Stimulated activated CD8-positive, alpha-beta memory T cell treated with anti-CD3 and anti-CD28 coated beads, Interleukin-15, amount 100 ng/mL, for 4 hours (primary cell): Measurements from ENCODE around the gene GAPT.
A peak's percentile ranks its signal among the peaks of the same experiment; 100 is the strongest.

ENCODE experiments used
- DNase-seq, 2 donors: peaks; one replicate each; pipeline ENCODE4 v3.0.0-alpha.2; 2020; ENCODE audit warnings: low read depth in 2 of 2

The GAPT gene

GRCh38 chr5:58460732-58461286, 30.4 kb upstream of the GAPT start:
- DNase-seq = peak; percentile 71 to 73

GRCh38 chr5:58462154-58462553, 29.1 kb upstream of the GAPT start:
- no peak for DNase-seq

DNA sequence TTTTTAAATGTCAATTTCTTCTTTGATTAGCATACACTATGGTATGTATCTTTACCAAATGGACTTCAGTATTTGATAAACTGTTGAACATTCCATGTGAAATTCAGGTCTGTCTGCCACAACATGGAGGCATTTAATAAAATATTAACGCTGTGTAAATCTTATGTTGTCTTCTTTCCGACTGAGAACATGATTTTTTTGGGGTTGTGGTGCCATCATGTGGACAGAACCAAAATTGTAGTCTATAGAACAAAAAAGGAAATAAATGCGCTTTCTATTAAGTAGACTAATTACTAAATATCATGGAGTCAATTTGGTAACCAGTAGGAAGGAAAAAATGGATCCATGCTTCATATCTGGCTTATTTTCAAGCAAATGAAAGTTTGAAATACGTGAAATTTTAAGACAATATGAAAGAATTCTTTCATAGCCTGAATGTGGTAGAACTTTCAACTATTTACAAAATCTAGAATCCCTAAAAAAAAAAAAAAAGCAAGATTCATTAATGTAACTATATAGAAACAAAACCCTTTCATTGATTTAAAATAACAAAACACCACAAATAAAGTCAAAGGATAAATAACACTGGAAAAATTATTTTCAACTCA, 28.5 kb upstream of the GAPT start:
- DNase-seq = no peak

DNA sequence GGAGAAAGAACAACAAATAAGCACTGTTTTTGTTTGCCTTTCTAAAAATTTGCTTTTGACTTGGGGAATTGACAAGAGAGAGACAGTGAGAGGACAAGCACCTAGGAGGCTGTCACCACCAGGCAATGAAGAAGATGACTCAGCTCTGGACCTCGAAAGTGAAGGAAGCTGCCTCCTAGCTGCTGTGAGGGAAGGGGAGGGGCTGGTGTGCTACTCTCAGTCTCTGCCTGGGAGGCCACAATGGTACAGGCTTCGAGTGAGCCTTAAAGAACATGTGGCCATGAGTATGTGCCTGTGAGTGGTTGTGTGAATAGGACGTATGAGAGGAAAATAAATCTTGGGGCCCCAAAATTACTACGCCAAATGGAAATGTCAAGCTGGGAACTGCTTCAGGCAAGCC, 24.3 kb upstream of the GAPT start:
- no peak for DNase-seq

DNA sequence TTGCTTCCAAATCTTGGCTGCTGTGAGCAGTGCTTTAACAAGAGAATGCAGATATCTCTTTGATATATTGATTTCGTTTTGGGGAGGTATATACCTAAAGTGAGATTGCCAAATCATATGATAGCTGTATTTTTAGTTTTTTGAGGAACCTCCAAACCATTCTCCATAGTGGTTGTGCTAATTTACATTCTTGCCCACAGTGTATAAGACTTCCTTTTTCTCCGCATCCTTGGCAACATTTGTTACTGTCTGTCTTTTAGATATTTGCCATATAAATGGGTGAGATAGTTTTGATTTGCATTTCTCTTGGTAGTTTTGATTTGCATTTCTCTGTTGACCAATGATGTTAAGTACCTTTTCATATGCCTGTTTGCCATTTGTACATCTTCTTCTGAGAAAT, 21.3 kb upstream of the GAPT start:
- DNase-seq = no peak

GRCh38 chr5:58475404-58475803, 15.8 kb upstream of the GAPT start:
- no peak for DNase-seq

DNA sequence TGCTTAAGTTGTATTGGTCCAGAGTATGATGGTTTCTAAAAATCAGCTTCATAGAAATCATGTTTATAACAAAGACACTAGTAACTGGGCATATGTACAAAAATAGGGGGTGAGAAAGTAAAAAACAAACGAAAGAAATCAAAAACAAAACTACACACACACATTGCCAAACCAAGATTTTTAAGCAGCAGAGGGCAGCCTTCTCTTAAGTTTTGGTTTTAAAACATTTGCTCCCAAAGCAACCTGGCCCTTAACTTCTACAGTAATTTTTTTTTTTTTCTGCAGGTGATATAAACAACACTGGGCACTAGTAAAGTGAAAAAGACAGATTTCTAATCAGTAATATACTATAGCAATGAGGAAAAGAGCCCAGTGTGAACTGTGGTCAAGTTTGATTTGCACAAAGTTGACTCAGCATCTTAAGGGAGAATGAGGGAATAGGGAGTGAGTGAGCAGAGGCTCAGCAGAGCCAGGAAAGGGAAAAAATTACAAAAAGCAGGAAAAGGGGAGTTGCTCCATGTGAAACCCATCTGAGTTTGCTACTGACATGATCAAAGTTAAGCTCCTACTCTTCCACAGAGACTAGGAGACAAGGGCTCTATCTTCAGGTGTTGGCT, 13.4 kb upstream of the GAPT start:
- DNase-seq = no peak

GRCh38 chr5:58481066-58481676, 10.1 kb upstream of the GAPT start:
- DNase-seq = no peak

DNA sequence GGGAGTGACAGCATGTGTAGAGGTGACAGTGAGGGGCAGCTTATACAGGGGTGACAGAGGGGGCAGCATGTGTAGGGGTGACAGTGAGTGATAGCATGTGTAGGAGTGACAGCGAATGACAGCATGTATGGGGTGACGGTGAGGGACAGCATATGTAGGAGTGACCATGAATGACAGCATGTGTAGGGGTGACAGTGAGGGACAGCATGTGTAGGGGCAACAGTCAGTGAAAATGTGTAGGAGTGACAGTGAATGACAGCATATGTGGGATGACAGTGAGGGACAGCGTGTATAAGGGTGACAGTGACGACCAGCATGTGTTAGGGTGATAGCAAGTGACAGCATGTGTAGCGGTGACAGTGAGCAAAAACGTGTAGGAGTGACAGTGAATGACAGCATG, 9.4 kb upstream of the GAPT start:
- no peak for DNase-seq

DNA sequence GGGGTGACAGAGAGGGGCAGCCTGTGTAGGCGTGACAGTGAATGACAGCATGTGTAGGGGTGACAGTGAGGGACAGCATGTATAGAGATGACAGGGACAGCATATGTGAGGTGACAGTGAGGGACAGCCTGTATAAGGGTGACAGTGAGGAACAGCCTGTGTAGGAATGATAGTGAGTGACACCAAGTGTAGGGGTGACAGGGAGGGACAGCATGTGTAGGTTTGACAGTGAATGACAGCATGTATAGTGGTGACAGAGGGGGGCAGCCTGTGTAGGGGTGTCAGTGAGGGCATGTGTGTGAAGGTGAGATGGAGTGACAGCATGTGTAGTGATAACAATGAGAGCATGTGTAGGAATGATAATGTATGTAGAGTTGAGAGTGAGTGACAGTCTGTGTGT, 8.7 kb upstream of the GAPT start:
- no peak for DNase-seq

DNA sequence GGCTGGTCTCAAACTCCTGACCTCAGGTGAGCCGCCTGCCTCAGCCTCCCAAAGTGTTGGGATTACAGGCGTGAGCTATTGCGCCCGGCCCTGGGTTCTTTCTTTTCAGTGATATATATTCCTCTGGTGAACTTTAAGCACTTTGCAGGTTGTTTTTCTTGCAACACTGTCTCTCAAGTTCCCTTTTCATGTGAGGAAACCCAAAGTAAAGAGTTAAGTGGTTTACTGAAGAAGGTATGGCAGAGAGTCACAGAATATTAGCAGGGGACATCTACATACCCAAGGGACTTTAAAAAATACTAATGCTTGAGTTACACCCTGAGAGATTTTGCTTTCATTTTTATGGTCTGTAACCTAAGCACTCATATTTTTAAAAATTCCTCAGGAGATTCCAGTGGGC, 6.7 kb upstream of the GAPT start:
- no peak for DNase-seq

- DNase-seq = no peak
Measured at GRCh38 chr5:58486290-58486689, 4.9 kb upstream of the GAPT start.

GRCh38 chr5:58490402-58491050, 709 bp upstream of the GAPT start:
- DNase-seq = no peak

GRCh38 chr5:58493141-58493540, 1.9 kb downstream of the GAPT start:
- no peak for DNase-seq

- no peak for DNase-seq
Measured at GRCh38 chr5:58496488-58496887, 5.3 kb downstream of the GAPT start.

GRCh38 chr5:58497386-58497785, 6.2 kb downstream of the GAPT start:
- no peak for DNase-seq

GRCh38 chr5:58497921-58498320, 6.7 kb downstream of the GAPT start:
- no peak for DNase-seq

DNA sequence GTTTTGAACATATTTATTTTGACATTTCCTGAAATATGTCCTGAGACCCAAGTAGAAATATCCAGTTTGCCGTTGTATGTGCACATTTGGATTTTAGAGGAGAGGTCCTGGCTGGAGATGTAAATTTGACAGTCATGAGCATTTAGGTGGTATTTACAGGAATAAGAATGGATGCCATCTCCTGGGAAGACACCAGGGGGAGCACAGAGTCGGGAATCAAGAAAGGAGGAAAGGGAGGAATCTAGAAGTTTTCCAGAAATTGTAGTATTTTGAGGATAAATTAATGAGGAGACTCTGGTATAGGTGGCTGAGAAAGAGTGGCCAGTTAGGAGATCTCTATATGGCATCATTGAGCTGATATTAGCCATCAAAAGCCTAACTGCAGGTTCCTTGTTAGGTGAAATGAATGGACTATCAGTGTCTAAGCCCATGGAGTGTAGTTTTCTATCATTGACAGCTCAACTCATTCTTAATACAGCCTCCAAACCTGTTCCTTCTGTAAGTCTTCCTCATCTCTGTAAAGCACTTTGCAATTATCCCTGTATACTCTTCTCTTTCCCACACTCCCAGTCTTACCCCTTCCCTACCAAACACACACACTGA, 7.2 kb downstream of the GAPT start:
- DNase-seq = no peak

DNA sequence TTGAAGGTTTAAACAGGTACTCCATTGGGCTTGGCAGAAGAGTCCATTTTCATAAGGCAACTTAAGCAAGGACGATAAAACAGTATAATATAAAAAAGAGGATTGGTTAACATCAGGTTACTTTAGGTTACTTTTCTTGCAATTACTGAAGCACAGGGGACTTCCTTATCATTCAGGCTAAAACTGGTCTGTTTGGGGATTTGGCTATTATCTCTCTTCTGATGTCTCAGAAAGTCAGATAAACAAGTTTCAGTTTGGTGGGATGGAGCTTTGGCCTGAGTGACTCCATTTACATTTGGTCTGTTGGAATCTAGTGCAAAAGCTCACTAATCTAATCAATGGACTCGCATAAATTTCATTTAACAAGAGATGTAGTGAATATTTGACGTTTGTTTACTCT, 8.0 kb downstream of the GAPT start:
- DNase-seq = no peak

- DNase-seq = no peak
Measured at GRCh38 chr5:58499941-58500340, 8.7 kb downstream of the GAPT start.

DNA sequence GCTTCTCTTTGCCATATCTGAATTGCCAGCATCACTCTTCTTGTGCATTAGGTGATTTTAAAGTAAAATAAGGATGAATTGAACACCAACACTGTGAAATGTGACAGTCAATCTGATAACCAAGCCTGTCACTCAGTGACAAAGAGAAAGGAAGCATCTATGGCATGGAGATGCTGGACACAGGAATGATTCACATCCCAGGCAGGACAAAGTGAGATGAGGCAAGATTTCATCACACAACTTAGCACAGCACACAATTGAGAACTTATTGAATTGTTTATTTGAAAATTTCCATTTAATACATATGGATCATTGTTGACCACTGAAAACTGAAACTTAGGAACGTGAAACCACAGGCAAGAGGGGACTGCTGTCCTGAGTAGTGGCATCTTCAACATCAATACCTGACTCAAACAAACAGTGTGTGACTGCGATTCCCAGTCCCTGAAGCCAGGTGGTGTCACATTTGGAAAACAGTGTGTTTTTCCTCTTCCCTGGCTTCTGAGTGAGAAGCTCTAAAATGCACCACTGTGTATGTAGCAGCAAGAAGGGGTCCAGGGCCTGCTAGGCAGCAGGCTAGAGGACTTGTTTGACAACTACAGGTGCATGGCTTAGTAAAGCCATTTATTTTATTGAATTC, 10.7 kb downstream of the GAPT start:
- no peak for DNase-seq
